Epithelial cell of proximal tubule (primary cell): ENCODE data around the gene CCNL2. TPM values are rescaled to one million over a fixed set of nuclear protein-coding genes. Genes with fewer than 3 reads are reported as not detected.
A peak's percentile ranks its signal among the peaks of the same experiment; 100 is the strongest.
"Not testable (repeated sequence)": the region's sequence is repeated elsewhere in the genome, so short reads cannot be mapped to it uniquely, and the experiment has no call there.

Experiments
- DNase-seq: peaks from one replicate; pipeline ENCODE4 v3.0.0-alpha.2; 2011; ENCODE audit warnings: low read depth
- H3K4me3 ChIP-seq: 2 replicates; pipeline ENCODE4 v1.5.1; 2011; ENCODE audit warnings: low read depth, mild to moderate bottlenecking, low read length
- CTCF ChIP-seq: conservative IDR thresholded peaks from 2 replicates; pipeline ENCODE4 v1.5.1; 2012; ENCODE audit warnings: low read depth, mild to moderate bottlenecking, low read length
- total RNA-seq: library from RNA; depleted of rRNA; stranded (reverse); fragments of >200 nt; gene quantifications from 2 replicates; pipeline ENCODE4 v1.2.3, GENCODE V29; 2015

The CCNL2 gene
- total RNA-seq, 1 donor from 2014 or later, result 96.3 TPM

- no peak for DNase-seq
- H3K4me3 ChIP-seq, result no peak overlapping the region
- no peak for TF ChIP-seq CTCF
Observed at GRCh38 chr1:1418464-1419362, 19.6 kb upstream of the CCNL2 start.

GRCh38 chr1:1417825-1418463, 18.8 kb upstream of the CCNL2 start:
- H3K4me3 ChIP-seq, DNase-seq: not testable (repeated sequence)

- not testable (repeated sequence) for DNase-seq, H3K4me3 ChIP-seq
Observed at GRCh38 chr1:1417396-1417795, 18.3 kb upstream of the CCNL2 start.

GRCh38 chr1:1415751-1416150, 16.6 kb upstream of the CCNL2 start:
- DNase-seq, result no peak
- H3K4me3 ChIP-seq, result no peak overlapping the region
- TF ChIP-seq CTCF, result no peak

- not testable (repeated sequence) for DNase-seq, H3K4me3 ChIP-seq
Observed at GRCh38 chr1:1412311-1412902, 13.3 kb upstream of the CCNL2 start.

GRCh38 chr1:1411626-1412025, 12.5 kb upstream of the CCNL2 start:
- no peak for TF ChIP-seq CTCF
- no peak overlapping the region for H3K4me3 ChIP-seq
- DNase-seq, result no peak

- not testable (repeated sequence) for DNase-seq, H3K4me3 ChIP-seq
Observed at GRCh38 chr1:1410238-1410637, 11.1 kb upstream of the CCNL2 start.

- no peak for TF ChIP-seq CTCF
- DNase-seq, result no peak
- H3K4me3 ChIP-seq, result peak overlapping the region; percentile 98
Observed at GRCh38 chr1:1407636-1408318, 8.6 kb upstream of the CCNL2 start.
